Measurements from ENCODE around the gene KRT25. TPM values are rescaled to one million over a fixed set of nuclear protein-coding genes. Genes with fewer than 3 reads are reported as not detected.

The KRT25 gene
- total and polyA plus RNA-seq, 2 donors from 2014 or later: not detected

GRCh38 chr17:40702271-40702670 is 52.9 kb downstream of the KRT25 start:
- H3K27me3 ChIP-seq (ENCODE audit: control insufficient read depth, insufficient read depth, low read length): no peaks in the 10 kb centered on the region
- no peak for FAIRE-seq
- no peak overlapping the region for H3K9ac ChIP-seq (ENCODE audit: low read length in 3 of 3)
- intact Hi-C loops (cut with DNase I): no loop called here
- no peaks in the 10 kb centered on the region for H3K36me3 ChIP-seq (ENCODE audit: control insufficient read depth in 2 of 3, insufficient read depth in 3 of 3, low read length in 3 of 3)
- no peak for TF ChIP-seq CTCF (IDR thresholded peaks at IDR 0.05; ENCODE audit: borderline replicate concordance, extremely low read depth, insufficient read depth)
- H3K4me1 ChIP-seq (ENCODE audit: control insufficient read depth in 2 of 3, insufficient read depth in 2 of 3, low read depth in 1 of 3, low read length in 3 of 3): peaks cover 0 to 3% (median 0%) of the 10 kb centered on the region in 3 donors
- H3K4me3 ChIP-seq (ENCODE audit: low read length in 3 of 3): no peak overlapping the region
- no peak for DNase-seq
- H3K27ac ChIP-seq (ENCODE audit: low read depth in 2 of 2, low read length in 2 of 2): no peak overlapping the region
- no peaks in the 10 kb centered on the region for H3K9me3 ChIP-seq (ENCODE audit: control insufficient read depth in 2 of 3, insufficient read depth in 1 of 3, low read length in 3 of 3)

- FAIRE-seq: no peak
Observed at GRCh38 chr17:40699853-40700252, 55.3 kb downstream of the KRT25 start.

GRCh38 chr17:40699371-40699770 is 55.8 kb downstream of the KRT25 start:
- Histone ChIP-seq H3K4me3 (ENCODE audit: low read length in 3 of 3) (no peak overlapping the region), H3K36me3 (ENCODE audit: control insufficient read depth in 2 of 3, insufficient read depth in 3 of 3, low read length in 3 of 3) (no peaks in the 10 kb centered on the region), H3K4me1 (ENCODE audit: control insufficient read depth in 2 of 3, insufficient read depth in 2 of 3, low read depth in 1 of 3, low read length in 3 of 3) (peaks cover 0 to 19% (median 5%) of the 10 kb centered on the region in 3 donors), H3K27me3 (ENCODE audit: control insufficient read depth, insufficient read depth, low read length) (no peaks in the 10 kb centered on the region), H3K9me3 (ENCODE audit: control insufficient read depth in 2 of 3, insufficient read depth in 1 of 3, low read length in 3 of 3) (no peaks in the 10 kb centered on the region), H3K9ac (ENCODE audit: low read length in 3 of 3) (no peak overlapping the region), H3K27ac (ENCODE audit: low read depth in 2 of 2, low read length in 2 of 2) (no peak overlapping the region)
- TF ChIP-seq CTCF (IDR thresholded peaks at IDR 0.05; ENCODE audit: borderline replicate concordance, extremely low read depth, insufficient read depth): no peak
- FAIRE-seq: no peak
- no peak for DNase-seq
- intact Hi-C loops (cut with DNase I): no loop called here

More at GRCh38 chr17:40699853-40700252, 55.3 kb downstream of the KRT25 start:
- Histone ChIP-seq H3K9ac (ENCODE audit: low read length in 3 of 3) (no peak overlapping the region), H3K36me3 (ENCODE audit: control insufficient read depth in 2 of 3, insufficient read depth in 3 of 3, low read length in 3 of 3) (no peaks in the 10 kb centered on the region), H3K9me3 (ENCODE audit: control insufficient read depth in 2 of 3, insufficient read depth in 1 of 3, low read length in 3 of 3) (no peaks in the 10 kb centered on the region), H3K27me3 (ENCODE audit: control insufficient read depth, insufficient read depth, low read length) (no peaks in the 10 kb centered on the region), H3K27ac (ENCODE audit: low read depth in 2 of 2, low read length in 2 of 2) (no peak overlapping the region), H3K4me3 (ENCODE audit: low read length in 3 of 3) (no peak overlapping the region), H3K4me1 (ENCODE audit: control insufficient read depth in 2 of 3, insufficient read depth in 2 of 3, low read depth in 1 of 3, low read length in 3 of 3) (peaks cover 0 to 19% (median 5%) of the 10 kb centered on the region in 3 donors)
- intact Hi-C loops (cut with DNase I): no loop called here
- no peak for DNase-seq
- TF ChIP-seq CTCF (IDR thresholded peaks at IDR 0.05; ENCODE audit: borderline replicate concordance, extremely low read depth, insufficient read depth): no peak

Other genes with a start within 250 kb of the KRT25 start
- 7.1 TPM for gene CCR7, start 189.9 kb downstream of the KRT25 start, total RNA-seq
- 0.17 TPM for gene CCR7, start 189.9 kb downstream of the KRT25 start, polyA plus RNA-seq (ENCODE audit: insufficient read depth, low read depth, low replicate concordance)
- 112 TPM for gene SMARCE1, start 107.5 kb downstream of the KRT25 start, total RNA-seq
- gene SMARCE1, start 107.5 kb downstream of the KRT25 start, polyA plus RNA-seq (ENCODE audit: insufficient read depth, low read depth, low replicate concordance): 73.4 TPM
- gene KRT222, start 90.2 kb downstream of the KRT25 start, total RNA-seq: 6.6 TPM
- 1.2 TPM for gene KRT222, start 90.2 kb downstream of the KRT25 start, polyA plus RNA-seq (ENCODE audit: insufficient read depth, low read depth, low replicate concordance)
- 0.31 TPM for gene KRT24, start 51.6 kb downstream of the KRT25 start, total RNA-seq
- not detected for gene KRT24, start 51.6 kb downstream of the KRT25 start, polyA plus RNA-seq (ENCODE audit: insufficient read depth, low read depth, low replicate concordance)
- gene KRT26, start 16.9 kb upstream of the KRT25 start, total RNA-seq: not detected
- gene KRT26, start 16.9 kb upstream of the KRT25 start, polyA plus RNA-seq (ENCODE audit: insufficient read depth, low read depth, low replicate concordance): not detected
- not detected for gene KRT27, start 27.2 kb upstream of the KRT25 start, total RNA-seq
- not detected for gene KRT27, start 27.2 kb upstream of the KRT25 start, polyA plus RNA-seq (ENCODE audit: insufficient read depth, low read depth, low replicate concordance)
- not detected for gene KRT28, start 44.6 kb upstream of the KRT25 start, total RNA-seq
- gene KRT28, start 44.6 kb upstream of the KRT25 start, polyA plus RNA-seq (ENCODE audit: insufficient read depth, low read depth, low replicate concordance): not detected
- gene KRT10, start 67.3 kb upstream of the KRT25 start, total RNA-seq: 47.9 TPM
- gene KRT10, start 67.3 kb upstream of the KRT25 start, polyA plus RNA-seq (ENCODE audit: insufficient read depth, low read depth, low replicate concordance): 50.9 TPM
- not detected for gene KRT12, start 111.9 kb upstream of the KRT25 start, total RNA-seq
- gene KRT12, start 111.9 kb upstream of the KRT25 start, polyA plus RNA-seq (ENCODE audit: insufficient read depth, low read depth, low replicate concordance): not detected
- not detected for gene KRT20, start 129.9 kb upstream of the KRT25 start, total RNA-seq
- gene KRT20, start 129.9 kb upstream of the KRT25 start, polyA plus RNA-seq (ENCODE audit: insufficient read depth, low read depth, low replicate concordance): not detected
- 4.2 TPM for gene KRT23, start 182.3 kb upstream of the KRT25 start, total RNA-seq
- gene KRT23, start 182.3 kb upstream of the KRT25 start, polyA plus RNA-seq (ENCODE audit: insufficient read depth, low read depth, low replicate concordance): 2.2 TPM
- not detected for gene KRT39, start 211.6 kb upstream of the KRT25 start, total RNA-seq
- gene KRT39, start 211.6 kb upstream of the KRT25 start, polyA plus RNA-seq (ENCODE audit: insufficient read depth, low read depth, low replicate concordance): not detected
- gene KRT40, start 229.0 kb upstream of the KRT25 start, total RNA-seq: not detected
- gene KRT40, start 229.0 kb upstream of the KRT25 start, polyA plus RNA-seq (ENCODE audit: insufficient read depth, low read depth, low replicate concordance): not detected
- gene KRTAP3-3, start 238.8 kb upstream of the KRT25 start, total RNA-seq: not detected
- not detected for gene KRTAP3-3, start 238.8 kb upstream of the KRT25 start, polyA plus RNA-seq (ENCODE audit: insufficient read depth, low read depth, low replicate concordance)
- gene KRTAP3-2, start 244.6 kb upstream of the KRT25 start, total RNA-seq: not detected
- gene KRTAP3-2, start 244.6 kb upstream of the KRT25 start, polyA plus RNA-seq (ENCODE audit: insufficient read depth, low read depth, low replicate concordance): not detected